OCI-LY7 (cell line): ENCODE measurements around the gene DGKZ. TPM values are rescaled to one million over a fixed set of nuclear protein-coding genes. Genes with fewer than 3 reads are reported as not detected.

Experiments
- BruUV-seq: library from RNA; stranded (reverse); fragments of 400-500 nt; replicated peaks from 2 replicates; lab custom pipeline; 2021; lab: Mats Ljungman, UMichigan
- CTCF ChIA-PET: fragments of 300-600 bp; sonication (Branson Sonifier 250); formaldehyde crosslinking; loops from one replicate; lab custom pipeline; 2022; ENCODE audit warnings: antibody characterized with exemption; ENCODE audit not compliant: unreplicated experiment; lab: Charles Lee
- POLR2A ChIA-PET: fragments of 300-600 bp; sonication (Branson Sonifier 250); formaldehyde crosslinking; loops from one replicate; lab custom pipeline; 2022; ENCODE audit warnings: antibody characterized with exemption; lab: Charles Lee
- DNase-seq: peaks from one replicate; pipeline ENCODE4 v3.0.0-alpha.2; 2015; ENCODE audit warnings: low spot score
- H2AFZ ChIP-seq: fragments of 200-600 bp; sonication (generic), shearing (Covaris generic); 2 replicates; pipeline ENCODE4 v1.6.1; 2014; ENCODE audit warnings: mild to moderate bottlenecking, antibody characterized with exemption, low read length, moderate library complexity
- H3K27ac ChIP-seq: fragments of 200-600 bp; sonication (generic); 2 replicates; pipeline ENCODE4 v1.5.1; 2014; ENCODE audit warnings: mixed run types, low read depth, mild to moderate bottlenecking, moderate library complexity, low read length, inconsistent platforms; ENCODE audit not compliant: poor library complexity, severe bottlenecking
- H3K36me3 ChIP-seq: fragments of 200-600 bp; sonication (generic); 2 replicates; pipeline ENCODE4 v1.6.1; 2014; ENCODE audit warnings: mild to moderate bottlenecking, antibody characterized with exemption, low read length, moderate library complexity, mixed read lengths; ENCODE audit not compliant: insufficient read depth
- H3K4me1 ChIP-seq: fragments of 200-600 bp; sonication (generic); 2 replicates; pipeline ENCODE4 v1.5.1; 2014; ENCODE audit warnings: mild to moderate bottlenecking, low read length; ENCODE audit not compliant: insufficient read depth, poor library complexity, severe bottlenecking
- H3K4me2 ChIP-seq: fragments of 200-600 bp; sonication (generic); 2 replicates; pipeline ENCODE4 v1.6.1; 2014; ENCODE audit warnings: mild to moderate bottlenecking, low read length
- H3K4me3 ChIP-seq: fragments of 200-600 bp; sonication (generic); 2 replicates; pipeline ENCODE4 v1.5.1; 2014; ENCODE audit warnings: mild to moderate bottlenecking, low read depth, low read length; ENCODE audit not compliant: poor library complexity, severe bottlenecking
- H3K79me2 ChIP-seq: fragments of 200-600 bp; sonication (generic); 2 replicates; pipeline ENCODE4 v1.6.1; 2016; ENCODE audit warnings: low read depth, mild to moderate bottlenecking, low read length, moderate library complexity, mixed read lengths; ENCODE audit not compliant: insufficient read depth
- H3K9me2 ChIP-seq: fragments of 200-600 bp; sonication (generic); 2 replicates; pipeline ENCODE4 v1.6.1; 2016; ENCODE audit warnings: mild to moderate bottlenecking, low read length, mixed read lengths; ENCODE audit not compliant: insufficient read depth
- H3K9me3 ChIP-seq: fragments of 200-600 bp; sonication (generic); 2 replicates; pipeline ENCODE4 v1.6.1; 2014; ENCODE audit warnings: mild to moderate bottlenecking, mixed run types, low read length, mixed read lengths
- H4K20me1 ChIP-seq: fragments of 200-600 bp; sonication (generic); 2 replicates; pipeline ENCODE4 v1.6.1; 2014; ENCODE audit warnings: mild to moderate bottlenecking, antibody characterized with exemption, low read length, moderate library complexity, mixed read lengths; ENCODE audit not compliant: insufficient read depth
- EZH2phosphoT487 ChIP-seq: fragments of 200-600 bp; sonication (generic); IDR thresholded peaks from 2 replicates; pipeline ENCODE4 v1.6.1; 2018; ENCODE audit warnings: low read depth, borderline replicate concordance, mild to moderate bottlenecking, mixed run types, antibody characterized with exemption, low read length, moderate library complexity, mixed read lengths
- intact Hi-C: fragments of 100-400 bp; cut with micrococcal nuclease; formaldehyde crosslinking; loops from one replicate; pipeline ENCODE4 v1.10.0; 2022; ENCODE audit not compliant: unreplicated experiment
- total RNA-seq, 2 experiments: library from RNA; depleted of rRNA in 1 of 2; stranded (reverse); fragments of >200 nt in 1 of 2; shearing (Covaris generic) in 1 of 2; gene quantifications; 2 replicates each; pipeline ENCODE4 v1.2.3, GENCODE V29; 2014 to 2022
- TF ChIP-seq, protein P1 (sequence below): fragments of 200-600 bp; sonication (generic); conservative IDR thresholded peaks from 2 replicates; pipeline ENCODE4 v1.5.1; 2014; ENCODE audit warnings: mild to moderate bottlenecking, antibody characterized with exemption, low read length, moderate library complexity, mixed read lengths

Gene DGKZ
- total RNA-seq, 2 experiments from 2014 or later = 134 to 141 TPM

DNA sequence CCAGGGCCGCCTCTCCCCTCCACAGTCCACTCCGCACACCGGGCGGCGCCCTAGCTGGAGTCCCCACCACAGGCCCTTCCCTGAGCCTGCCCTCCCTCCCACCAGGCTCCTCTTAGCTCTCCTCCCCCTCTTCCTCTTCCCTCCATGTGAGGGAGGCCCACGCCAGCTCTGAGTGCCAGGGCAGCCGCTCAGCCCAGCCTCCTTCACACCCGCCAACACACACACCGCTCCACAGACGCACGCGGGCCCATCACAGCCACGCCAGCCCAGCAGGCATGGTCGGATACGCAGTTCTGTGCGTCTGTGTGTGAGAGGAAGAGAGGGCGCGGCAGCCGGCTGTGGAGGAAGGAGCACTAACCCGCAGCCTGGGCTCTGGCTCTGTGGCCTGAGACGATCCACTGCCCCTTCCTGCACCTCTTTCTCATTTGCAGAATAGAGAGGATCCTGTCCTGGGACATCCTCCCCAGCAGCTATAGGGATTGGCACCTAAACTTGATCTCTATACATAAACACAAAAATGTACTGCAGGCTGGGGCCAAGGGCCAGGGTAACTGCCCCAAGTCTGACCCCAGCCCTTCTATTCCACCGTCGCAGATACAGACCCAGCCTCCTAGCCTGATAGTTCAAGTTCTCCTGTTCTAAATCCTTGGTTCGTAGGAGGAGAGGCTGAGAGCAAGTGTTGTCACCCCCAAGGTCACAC, 40.8 kb downstream of the DGKZ start:
- intact Hi-C loops = no loop called here
- no peak for DNase-seq
- Histone ChIP-seq H3K9me3 (no peaks in the 10 kb centered on the region), H3K4me2 (no peak overlapping the region), H3K27ac (no peak overlapping the region), H3K4me1 (no peaks in the 10 kb centered on the region), H4K20me1 (no peaks in the 10 kb centered on the region), H3K4me3 (no peak overlapping the region), H3K36me3 (no peaks in the 10 kb centered on the region), H3K79me2 (no peaks in the 10 kb centered on the region), H2AFZ (no peak overlapping the region), H3K9me2 (no peaks in the 10 kb centered on the region)
- TF ChIP-seq, protein P1, sequence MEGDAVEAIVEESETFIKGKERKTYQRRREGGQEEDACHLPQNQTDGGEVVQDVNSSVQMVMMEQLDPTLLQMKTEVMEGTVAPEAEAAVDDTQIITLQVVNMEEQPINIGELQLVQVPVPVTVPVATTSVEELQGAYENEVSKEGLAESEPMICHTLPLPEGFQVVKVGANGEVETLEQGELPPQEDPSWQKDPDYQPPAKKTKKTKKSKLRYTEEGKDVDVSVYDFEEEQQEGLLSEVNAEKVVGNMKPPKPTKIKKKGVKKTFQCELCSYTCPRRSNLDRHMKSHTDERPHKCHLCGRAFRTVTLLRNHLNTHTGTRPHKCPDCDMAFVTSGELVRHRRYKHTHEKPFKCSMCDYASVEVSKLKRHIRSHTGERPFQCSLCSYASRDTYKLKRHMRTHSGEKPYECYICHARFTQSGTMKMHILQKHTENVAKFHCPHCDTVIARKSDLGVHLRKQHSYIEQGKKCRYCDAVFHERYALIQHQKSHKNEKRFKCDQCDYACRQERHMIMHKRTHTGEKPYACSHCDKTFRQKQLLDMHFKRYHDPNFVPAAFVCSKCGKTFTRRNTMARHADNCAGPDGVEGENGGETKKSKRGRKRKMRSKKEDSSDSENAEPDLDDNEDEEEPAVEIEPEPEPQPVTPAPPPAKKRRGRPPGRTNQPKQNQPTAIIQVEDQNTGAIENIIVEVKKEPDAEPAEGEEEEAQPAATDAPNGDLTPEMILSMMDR = no peak
- no peak for TF ChIP-seq EZH2phosphoT487
- ChIA-PET CTCF (no interaction called here), POLR2A (interaction anchor here (1.0 kb wide), 1 partner anchor 27 kb away, joined by 3 read pairs; no protein-coding TSS in a partner anchor)
- BruUV-seq = no TSS peak

DNA sequence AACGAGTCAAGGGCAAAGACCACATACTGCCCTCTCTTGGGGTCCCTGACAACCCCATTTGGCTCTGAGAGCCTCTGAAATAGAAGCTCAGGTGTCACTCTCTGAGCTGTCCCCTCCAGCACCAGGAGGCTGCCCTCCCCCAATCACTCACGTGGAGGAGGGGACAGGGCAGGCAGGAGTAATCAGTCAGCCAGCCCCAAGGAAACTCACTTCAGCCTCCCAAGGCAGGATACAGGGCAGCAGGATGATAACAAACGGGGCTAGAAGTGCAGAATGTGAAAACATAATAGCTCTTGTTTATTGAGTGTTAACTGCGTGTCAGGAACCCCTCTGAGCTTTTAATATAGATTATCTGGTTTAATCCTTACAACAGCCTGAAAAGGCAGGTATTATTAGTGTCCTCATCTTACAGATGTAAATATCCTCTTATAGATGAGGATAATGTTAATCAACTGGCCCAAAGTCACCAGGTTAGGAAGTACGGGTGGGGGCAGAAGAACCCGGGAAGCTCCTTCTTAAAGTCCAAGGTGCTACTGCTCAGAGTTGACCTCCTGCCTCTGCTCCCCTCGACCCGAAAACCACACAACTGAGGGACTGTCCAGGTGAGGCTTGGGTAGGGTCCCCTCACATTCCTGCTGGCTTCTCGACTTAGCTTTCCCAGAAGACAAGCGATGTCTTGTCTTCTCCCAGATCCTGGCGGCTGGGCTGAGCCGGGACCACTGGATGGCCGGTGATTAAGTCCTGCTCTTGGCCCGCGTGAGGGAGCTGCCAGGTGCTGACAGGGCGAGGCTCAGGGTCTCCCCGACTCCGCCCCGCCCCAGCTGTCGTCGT, 41.6 kb downstream of the DGKZ start:
- Histone ChIP-seq H2AFZ (no peak overlapping the region), H3K79me2 (no peaks in the 10 kb centered on the region), H4K20me1 (no peaks in the 10 kb centered on the region), H3K4me2 (peak overlapping the region; percentile 75; the same call in 1 of the 2 replicates), H3K27ac (no peak overlapping the region), H3K9me2 (no peaks in the 10 kb centered on the region), H3K9me3 (no peaks in the 10 kb centered on the region), H3K4me1 (no peaks in the 10 kb centered on the region), H3K4me3 (no peak overlapping the region), H3K36me3 (no peaks in the 10 kb centered on the region)
- intact Hi-C loops = loop anchor here (1.0 kb wide), 2 partner anchors 140 to 149 kb away; no protein-coding TSS in a partner anchor
- CTCF ChIA-PET = interaction anchor here (0.6 kb wide), 1 partner anchor 150 kb away, joined by 3 read pairs; no protein-coding TSS in a partner anchor
- TF ChIP-seq, protein P1 = no peak
- TF ChIP-seq EZH2phosphoT487 = no peak
- POLR2A ChIA-PET = interaction anchor here (1.0 kb wide), 1 partner anchor 28 kb away, joined by 3 read pairs; no protein-coding TSS in a partner anchor
- no TSS peak for BruUV-seq
- no peak for DNase-seq
